ENCODE measurements around the gene INSRR.

The INSRR gene

DNA sequence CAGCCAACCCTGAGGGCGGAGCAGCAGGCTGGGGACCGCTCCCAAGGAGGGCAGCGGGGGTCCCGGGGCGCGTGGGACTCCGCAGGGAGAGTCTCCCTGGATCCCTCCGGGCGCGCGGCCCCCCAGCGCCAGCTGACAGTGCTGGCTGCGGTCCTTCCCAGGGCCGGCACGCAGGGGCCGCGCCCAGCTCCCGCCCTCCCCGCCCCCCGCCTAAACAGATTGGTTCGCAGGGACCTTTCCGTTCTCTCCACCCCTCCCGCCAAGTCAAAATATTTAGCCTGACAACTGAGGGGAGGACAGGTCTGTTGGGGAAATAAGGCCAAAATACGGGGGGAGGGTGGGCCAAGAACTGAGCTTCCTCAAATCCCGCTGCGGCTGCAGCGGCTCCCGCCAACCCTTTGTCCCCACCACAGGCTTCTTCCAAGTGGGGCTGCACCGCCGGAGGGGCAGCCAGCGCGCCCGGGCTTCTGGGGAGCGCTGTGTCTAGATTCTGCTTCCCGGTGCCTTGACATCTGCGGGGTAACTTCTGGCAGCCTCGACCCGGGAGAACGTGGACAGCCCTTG lies at the start of gene INSRR:
TSS of gene INSRR (minus strand) at position 159 of the 564 bp plus-strand sequence. CDS start 496 bp downstream, outside the sequence.
- no peak for DNase-seq

DNA sequence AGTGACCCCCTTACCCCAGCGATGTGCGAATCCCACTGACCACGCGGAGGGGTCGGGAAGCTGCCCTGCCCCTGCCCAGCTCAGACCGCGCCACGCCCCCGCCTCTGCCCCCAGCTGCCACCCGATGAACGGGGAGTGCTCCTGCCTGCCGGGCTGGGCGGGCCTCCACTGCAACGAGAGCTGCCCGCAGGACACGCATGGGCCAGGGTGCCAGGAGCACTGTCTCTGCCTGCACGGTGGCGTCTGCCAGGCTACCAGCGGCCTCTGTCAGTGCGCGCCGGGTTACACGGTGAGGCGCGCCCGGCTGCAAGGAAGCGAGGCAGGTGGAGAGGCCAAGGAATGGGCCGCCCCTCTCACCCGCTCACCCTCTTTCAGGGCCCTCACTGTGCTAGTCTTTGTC lies 49.6 kb upstream of the INSRR start:
- no peak for DNase-seq

DNA sequence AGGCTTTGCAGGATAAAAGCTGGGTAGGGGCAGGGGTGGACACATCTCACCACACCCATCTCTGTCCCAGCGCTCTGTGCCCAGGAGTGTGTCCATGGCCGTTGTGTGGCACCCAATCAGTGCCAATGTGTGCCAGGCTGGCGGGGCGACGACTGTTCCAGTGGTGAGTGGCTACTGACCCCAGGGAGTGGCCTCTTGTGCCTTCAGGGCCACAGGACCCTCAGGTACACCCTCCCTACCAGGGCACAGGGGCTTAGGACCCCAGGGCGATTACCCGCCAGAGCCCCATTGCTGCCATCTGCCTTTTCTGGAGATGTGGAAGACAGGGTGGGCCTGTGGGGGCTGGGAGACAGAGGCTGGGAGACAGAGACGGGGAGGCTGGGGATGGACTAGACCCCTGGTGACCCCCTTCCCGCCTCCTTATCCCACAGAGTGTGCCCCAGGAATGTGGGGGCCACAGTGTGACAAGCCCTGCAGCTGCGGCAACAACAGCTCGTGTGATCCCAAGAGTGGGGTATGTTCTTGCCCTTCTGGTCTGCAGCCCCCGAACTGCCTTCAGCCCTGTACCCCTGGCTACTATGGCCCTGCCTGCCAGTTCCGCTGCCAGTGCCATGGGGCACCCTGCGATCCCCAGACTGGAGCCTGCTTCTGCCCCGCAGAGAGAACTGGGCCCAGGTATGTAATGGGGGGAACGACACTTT lies 47.4 kb upstream of the INSRR start:
- DNase-seq = no peak

DNA sequence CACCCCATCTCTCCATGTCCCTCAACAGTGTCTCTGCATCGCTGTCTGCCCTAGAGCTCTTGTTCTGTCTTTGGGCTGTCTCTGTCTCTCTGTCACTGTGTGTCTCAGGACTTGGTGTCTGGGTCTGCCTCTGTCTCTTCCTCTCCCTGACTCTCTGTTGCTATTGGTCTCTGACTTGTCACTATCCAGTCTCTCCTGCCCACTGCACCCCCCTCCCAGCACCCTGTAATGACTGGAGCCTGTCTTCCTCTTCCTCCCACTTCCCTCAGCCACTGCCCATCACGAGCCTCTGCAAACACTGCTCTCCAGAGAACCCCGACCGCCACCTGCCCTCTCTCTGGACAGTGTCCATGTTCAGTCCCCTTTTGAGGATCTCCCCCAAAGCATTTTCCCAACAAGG lies 46.7 kb upstream of the INSRR start:
- DNase-seq = peak; percentile 54

DNA sequence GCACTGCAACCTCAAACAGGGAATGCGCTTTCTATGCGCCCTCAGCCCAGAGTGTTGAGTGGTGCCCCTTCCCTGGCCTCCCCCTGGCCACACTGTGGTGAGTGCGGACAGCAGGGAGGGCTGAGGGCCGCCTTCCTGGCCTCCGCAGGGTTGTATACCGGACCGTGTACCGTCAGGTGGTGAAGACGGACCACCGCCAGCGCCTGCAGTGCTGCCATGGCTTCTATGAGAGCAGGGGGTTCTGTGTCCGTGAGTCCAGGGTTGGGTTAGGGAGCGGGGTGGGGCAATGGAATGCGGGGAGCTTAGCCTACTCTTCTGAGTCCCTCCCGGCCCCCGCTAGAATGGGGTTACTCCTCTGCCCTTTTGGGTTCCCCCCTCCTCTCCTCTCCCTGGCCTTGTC lies 46.3 kb upstream of the INSRR start:
- DNase-seq = no peak

DNA sequence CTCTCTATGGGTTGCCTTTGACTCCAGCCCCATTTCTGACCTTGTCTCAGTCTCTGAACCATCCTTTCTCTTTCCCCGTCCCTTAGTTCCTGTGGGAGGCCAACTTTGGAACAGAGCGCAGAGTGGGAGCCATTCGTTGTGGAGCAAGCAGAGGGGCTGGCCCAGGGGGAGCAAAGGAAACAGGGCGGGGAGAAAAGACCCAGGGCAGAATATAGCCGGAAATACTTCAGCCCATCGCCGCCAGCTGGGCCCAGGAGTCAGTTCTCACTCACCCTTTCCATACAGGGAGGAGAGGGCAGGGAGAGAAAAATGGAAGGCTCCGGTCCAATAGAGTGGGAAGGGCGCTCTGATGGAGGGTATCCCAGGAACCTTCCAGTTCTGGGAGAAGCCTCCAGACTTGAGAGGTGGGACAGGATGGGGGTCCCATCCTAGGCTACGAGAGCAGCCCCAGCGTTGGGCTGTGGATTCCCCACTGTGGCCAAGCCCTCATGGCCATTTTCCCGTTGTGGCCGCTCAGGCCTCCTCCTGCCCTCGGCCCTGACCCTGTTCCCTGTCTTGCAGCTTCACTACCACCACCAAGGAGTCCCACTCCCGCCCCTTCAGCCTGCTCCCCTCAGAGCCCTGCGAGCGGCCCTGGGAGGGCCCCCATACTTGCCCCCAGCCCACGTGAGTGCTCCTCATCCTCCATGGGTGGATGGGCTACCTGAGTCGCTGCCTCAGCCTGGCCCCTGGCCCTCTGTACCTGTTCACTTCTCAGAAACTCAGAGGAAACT lies 45.5 kb upstream of the INSRR start:
- no peak for DNase-seq

DNA sequence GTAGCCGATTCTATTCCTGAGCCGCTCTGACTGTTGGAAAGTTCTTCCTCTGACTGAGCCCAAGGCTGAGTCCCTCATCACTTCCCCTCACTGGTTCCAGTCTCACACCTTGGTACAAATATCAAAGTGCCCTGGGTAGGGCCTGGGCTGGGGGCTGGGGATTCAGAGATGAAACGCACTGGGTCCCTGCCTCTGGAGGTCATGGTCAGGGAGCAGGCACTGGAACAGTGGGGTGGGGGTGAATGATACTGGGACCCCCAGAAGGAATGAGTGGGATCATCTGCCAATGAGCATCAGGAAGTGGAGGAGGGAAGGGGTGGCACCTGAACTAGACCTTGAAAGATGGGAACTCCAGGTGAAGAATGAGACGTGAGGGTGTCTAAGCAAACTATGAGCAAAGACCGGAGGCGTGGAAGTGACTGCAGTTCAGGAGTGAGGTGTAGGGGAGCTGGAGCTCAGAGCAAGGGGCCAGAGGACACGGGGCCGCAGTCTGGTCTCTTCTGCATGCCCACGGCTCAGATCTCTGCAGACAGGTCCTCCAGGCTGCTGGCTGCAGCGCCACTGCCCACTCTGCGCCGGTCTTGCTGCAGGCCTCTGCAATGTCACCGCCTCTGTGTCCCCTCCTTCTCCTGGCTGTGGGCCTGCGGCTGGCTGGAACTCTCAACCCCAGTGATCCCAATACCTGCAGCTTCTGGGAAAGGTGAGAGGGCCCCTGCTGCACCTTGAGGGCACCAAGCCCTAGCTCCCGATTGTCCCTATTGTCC lies 44.6 kb upstream of the INSRR start:
- no peak for DNase-seq

DNA sequence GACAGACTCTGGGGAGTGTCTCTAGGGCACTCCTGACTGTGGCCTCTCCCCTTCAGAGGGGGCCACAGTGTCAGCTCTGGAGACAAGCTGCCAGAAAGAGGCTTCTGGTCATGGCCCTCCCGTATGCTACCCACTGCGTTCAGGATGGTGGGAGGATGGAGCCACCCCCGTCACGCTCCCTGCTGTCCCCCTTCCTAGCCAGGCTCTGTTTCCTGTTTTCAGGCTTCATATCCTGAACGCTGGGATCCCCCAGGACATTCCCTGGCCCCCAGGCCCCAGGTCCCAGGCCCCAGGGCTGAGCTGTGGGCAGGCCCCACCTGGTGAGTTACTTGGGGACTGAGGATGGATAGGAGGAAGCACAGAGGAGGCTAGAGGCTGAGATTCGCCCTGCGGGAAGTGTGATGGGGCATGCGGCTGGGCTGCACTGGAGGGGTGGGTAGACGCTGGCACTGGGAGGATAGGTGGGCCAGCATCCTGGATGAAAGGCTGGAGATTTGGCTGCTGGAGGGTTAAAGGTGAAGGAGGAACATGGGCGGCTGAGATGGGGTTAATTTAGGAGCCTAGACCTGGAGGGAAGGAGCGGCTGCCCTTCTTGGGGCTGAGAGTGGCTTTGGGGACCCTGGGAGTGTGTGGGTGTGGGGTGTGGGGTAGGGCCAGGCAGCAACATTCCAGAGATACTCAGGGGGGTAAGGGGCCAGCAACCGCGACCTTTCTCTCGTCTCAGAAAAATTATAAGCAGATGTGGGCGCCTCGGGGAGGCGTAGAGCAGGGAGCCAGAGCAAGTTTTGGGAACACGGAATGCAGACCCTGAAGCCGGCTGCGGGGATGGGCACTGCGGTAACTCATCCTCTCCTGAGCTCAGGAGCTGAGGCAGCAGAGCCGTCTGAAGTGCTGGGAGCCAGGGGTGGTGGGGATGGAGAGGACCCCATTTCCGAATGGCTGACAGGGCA lies 43.3 kb upstream of the INSRR start:
- no peak for DNase-seq

DNA sequence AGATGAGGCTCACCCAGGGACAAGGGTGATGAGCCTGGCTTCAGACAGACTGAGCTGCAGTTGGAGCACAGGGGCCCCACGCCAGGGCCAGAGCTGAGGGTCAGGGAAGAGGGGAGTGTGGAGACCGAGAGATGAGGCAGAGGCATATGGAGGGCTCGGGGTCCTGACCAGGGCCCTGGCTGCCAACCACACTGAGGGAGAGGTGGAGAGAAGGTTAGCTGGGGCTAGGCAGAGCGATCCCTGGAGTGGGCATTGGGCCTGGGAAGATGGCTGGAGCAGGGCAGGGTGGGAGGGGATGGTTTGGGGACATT lies 42.6 kb upstream of the INSRR start:
- no peak for DNase-seq

DNA sequence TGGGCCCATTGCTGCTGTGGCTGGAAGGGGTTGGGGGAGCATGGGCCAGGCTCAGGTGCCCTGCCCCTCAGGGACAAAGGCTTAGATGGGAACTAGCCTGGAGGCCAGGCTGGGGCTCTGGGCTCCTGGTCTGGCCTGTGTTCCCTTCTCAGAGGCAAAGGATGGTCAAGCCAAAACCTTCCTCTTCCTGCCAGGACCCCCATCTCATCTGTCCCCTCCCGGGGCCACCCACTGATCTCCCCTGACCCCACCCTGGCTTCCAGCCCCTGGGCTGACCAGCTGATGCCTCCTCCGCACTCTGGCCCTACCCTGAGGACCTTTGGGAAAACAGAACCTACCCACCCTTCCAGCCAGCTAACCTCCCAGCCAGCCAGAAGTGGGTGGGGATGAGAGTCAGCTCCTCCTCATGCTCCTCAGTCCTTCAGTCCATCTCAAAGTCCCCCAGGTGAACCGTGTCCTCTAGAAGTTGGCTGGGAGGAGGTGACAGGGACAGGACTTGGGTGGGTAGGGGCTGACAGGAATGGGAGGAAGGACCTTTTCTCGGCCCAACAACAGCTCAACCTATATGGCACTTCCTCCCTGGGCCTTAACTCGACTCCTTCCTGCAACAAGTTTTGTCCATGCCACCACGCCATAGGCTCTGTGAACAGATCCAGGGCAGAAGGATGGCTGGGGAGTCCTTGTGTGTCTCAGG lies 42.1 kb upstream of the INSRR start:
- no peak for DNase-seq

DNA sequence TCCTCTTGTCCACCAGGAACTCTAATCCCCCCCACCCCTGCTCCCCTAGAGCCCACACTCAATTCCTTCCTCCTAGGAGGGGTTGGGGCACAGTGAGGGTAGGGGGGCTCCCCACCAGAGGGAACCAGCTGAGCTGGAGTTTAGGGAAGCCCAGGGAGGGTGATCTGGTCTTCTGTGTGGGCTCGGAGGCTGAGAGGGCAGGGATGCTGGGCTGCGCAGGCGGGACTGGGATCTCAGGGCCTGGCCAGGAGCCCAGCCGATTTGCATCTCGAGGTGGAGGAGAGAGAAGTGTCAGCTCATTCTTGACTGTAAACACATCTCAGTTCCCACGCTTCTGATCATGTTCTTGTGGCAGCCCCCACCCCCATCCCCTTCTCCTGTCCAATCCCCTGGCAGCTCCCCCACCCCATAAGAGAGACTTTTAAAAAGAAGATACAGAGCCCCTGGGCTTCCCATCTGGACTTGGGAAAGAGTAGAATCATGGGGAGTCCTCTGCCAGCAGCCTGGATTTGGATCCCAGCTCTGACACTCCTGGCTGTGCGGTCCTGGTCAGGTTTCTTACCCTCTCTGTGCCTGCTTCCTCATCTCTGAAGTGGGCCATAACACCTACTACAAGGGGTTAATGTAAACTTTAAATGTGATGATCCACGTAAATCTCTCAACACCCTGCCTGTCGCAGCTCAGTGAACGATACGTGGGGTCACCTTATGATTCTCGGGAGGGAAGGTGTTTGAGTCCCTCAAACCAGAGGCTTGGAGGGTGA lies 41.2 kb upstream of the INSRR start:
- DNase-seq = no peak

DNA sequence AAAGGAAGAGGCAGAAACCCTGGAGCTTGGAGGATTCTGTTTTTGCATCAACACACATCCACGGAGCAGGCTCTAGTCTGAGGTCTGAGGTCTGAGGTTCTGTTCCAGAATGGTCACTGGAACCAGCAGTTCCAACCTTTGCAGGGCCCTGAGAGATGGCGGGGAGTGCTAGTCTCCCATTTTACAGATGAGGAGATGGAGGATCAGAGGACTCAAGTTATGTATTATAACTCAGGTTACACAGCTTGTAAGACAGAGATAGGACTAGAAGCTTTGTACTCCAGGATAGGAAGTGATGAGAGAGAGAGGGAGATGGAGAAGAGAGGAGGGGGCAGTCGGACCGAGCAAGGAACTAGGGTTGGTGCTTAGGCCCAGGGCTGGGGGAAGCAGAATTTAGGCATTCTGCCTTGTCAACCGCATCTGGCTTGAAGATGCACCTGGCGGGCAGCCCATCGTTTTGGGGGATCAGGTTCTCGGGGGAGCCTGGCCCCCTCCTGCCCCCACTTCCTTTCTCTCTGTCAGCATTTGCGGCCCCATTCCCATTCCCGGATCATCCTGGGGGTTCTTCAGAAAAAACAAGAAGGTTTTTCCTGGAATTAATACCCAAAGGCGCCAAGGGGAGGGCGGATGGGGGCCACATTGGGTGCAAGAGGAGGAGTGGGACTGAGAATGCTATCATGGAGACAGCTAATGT lies 40.2 kb upstream of the INSRR start:
- no peak for DNase-seq

DNA sequence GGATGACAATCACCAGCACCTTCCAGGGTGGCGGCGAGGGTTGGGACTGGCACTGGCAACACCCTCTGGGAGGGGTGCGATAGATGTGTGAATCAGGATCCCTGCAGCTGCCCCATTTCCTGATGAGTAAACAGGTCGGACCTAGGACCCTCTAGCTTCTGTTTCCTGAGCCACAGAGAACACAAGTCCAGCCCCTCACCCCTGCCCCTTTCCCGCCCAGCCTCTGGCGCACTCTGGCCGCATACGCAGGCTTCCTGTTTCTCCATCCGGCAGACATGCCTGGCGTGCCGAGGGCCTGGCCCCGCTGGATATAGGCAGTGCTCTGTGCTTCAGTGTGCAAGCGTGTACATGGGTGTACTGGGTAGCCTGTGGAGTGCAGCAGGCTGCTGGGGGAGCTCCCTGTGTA lies 39.2 kb upstream of the INSRR start:
- DNase-seq = no peak

DNA sequence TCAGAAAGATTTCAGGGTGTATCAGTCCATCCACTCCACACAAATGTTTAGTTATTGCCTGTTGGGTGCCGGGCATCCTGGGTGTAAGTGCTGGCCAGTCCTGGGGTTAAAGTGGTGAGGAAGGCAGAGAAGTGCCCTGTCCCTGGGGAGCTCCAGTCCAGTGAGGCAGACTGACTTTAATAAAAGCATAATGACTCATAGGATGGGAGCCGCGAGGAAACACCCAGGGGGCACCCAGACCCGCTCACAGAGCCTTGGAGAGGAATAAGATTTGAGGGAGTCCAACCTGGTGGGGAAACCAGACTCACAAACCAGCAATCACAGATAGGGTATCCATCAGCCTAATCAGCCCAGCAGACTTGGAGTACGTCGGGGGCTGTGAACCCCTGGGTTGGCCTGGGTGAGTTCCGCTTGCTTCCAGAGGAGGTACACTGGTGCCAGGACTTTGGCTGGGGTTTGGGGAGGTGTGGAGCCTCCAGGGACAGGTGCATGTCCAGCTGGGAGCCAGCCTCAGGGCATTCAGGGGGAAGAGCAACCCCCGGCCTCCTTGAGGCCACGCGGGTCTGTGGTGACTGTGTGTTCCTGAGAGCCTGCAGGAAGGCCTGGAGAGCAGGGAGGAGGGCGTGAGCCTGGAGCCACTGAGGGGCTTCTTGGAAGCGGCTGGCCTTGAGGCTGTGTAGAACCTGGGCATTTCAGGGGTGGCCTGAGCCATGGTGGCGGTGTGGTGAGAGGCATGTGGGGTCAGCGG lies 38.3 kb upstream of the INSRR start:
- DNase-seq = no peak

DNA sequence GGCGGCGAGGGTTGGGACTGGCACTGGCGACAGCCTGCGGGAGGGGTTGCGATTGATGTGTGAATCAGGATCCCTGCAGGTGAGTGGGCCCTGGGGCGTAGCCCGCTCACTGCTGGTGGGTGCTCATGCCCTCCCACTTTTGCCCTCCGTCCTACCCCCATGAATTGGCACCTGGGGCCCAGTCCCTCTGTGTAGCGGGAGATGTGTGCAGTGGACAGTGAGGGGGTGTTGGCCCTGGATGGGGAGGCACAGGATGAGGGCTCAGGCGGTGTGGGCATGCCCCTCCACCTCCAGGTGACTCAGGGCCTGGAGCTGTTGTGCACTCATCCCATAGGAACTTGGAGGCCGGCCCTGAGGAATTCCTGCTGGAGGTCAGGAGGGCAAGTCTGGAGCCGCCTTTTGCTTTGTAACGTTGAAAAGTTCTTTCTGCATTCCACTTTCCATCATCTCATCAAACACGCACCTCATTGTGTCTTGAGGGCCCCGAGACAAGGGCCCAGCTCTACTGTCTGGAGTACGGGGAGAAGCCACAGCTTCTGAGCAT lies 37.6 kb upstream of the INSRR start:
- DNase-seq = no peak

DNA sequence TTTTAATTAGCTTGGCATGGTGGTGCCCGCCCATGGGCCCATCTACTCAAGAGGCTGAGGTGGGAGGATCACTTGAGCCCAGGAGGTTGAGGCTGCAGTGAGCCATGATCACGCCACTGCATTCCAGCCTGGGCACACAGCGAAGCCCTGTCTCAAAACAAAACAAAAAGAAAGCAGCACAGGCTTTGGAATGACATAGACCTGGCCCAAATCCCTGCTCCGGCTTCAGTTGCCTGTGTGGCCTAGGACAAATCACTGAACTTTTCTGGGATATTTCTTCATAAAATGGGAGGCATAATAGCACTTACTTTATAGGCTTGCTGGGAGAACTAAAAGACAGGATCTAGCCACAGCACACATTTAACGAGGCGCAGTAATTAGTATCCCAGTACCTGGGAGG lies 37.0 kb upstream of the INSRR start:
- DNase-seq = no peak

DNA sequence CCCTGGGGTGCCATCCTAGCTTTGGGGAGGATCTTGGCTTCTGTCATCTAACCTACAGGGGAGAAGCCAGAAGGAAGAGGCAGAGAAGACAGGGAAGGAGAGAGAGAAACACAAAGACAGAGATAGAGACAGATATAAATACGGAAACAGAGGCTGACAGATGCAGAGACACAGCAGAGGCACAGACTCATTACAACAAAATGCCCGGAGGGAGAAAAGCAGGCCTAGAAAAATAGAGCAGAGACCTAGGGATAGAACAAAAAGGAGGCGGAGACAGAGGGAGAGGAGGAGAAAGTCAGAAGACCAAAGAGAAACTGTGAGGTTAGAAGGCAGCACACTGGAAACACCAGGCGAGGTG lies 36.5 kb upstream of the INSRR start:
- no peak for DNase-seq

DNA sequence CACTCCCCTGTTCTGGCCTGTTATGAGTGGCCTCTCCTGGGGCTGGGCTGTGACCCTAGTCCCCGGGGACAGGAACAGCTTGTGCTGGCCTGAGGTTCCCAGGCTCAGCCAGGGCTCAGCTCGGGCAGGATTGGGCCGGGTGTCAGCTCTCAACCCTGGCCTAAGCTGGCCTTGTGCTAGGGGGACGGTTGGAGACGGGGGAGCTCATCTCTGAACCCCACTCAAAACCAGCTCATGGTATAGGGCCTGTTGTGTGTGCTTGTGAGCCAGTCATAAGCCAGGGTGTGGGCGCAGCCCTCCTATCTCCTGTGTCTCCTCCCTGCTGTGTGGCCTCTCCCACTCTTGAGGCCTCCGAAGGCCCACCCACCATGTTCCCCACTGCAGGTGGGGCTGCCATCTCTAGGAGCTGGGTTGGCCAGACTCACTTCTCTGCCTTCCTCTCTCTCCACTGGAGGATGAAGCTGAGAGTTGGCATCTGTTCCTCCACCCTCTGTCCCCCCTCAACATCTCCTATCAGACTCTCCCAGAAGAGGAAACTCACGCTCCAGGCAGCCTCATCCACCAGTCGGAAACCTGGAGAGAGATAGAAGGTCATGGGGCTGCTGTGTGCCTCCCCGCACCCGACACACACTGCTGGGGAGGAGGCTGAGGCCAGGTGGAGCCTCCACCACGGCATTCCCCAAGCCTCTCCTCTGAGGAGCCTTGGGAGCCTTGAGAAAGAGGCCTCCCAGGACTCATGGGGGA lies 36.0 kb upstream of the INSRR start:
- no peak for DNase-seq

DNA sequence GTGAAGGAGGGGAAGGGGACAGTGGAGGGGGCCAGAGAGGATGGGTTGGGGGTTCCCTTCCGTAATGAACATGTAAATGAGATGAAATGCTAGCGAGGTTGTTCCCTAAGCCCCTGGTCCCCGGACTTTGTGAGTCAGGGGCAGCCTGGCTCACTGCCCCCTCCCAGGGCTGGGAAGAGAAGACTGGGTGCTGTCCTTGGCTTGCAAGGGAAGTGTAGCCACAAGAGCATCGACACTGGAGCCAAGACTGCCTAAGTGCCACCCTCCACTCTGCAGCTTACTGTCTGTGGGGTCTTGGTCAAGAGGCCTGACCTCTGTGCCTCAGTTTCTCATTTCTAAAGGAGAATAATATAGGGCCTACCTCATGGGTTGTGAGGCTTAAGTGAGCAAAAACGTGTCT lies 35.1 kb upstream of the INSRR start:
- no peak for DNase-seq

Data from inflammatory macrophage treated with lipopolysaccharide for 4 hours (primary cell).